WTC11 (cell line): Measurements from ENCODE around the gene RABEP2.
"Not testable (repeated sequence)": the region's sequence is repeated elsewhere in the genome, so short reads cannot be mapped to it uniquely, and the experiment has no call there.

Source experiments
- ATF2 ChIP-seq: sonication (generic); formaldehyde crosslinking; IDR thresholded peaks from 2 replicates; pipeline ENCODE4 v1.8.1; 2022; ENCODE audit warnings: low read depth, missing genetic modification reagents, borderline replicate concordance
- ATF6 ChIP-seq: sonication (generic); formaldehyde crosslinking; IDR thresholded peaks from 2 replicates; pipeline ENCODE4 v1.8.1; 2023; ENCODE audit warnings: mild to moderate bottlenecking, missing genetic modification reagents
- CBFB ChIP-seq: sonication (generic); formaldehyde crosslinking; IDR thresholded peaks from 2 replicates; pipeline ENCODE4 v1.8.1; 2022; ENCODE audit warnings: mild to moderate bottlenecking, low read depth, missing genetic modification reagents
- CTCF ChIP-seq: fragments of 200-600 bp; IDR thresholded peaks from 2 replicates; pipeline ENCODE4 v1.8.0; 2022; ENCODE audit warnings: antibody characterized with exemption
- GRHL2 ChIP-seq: fragments of 250-450 bp; sonication (Bioruptor Pico); IDR thresholded peaks from 2 replicates; pipeline ENCODE4 v1.8.0; 2022; ENCODE audit warnings: mild to moderate bottlenecking, moderate library complexity; ENCODE audit not compliant: insufficient replicate concordance, severe bottlenecking
- MAX ChIP-seq: sonication (generic); formaldehyde crosslinking; IDR thresholded peaks from 2 replicates; pipeline ENCODE4 v1.8.0; 2022; ENCODE audit warnings: mild to moderate bottlenecking, missing genetic modification reagents
- PRDM15 ChIP-seq: sonication (generic); formaldehyde crosslinking; IDR thresholded peaks from 2 replicates; pipeline ENCODE4 v1.8.0; 2022; ENCODE audit warnings: missing genetic modification reagents
- SP1 ChIP-seq: sonication (generic); formaldehyde crosslinking; conservative IDR thresholded peaks from 2 replicates; pipeline ENCODE4 v1.8.1; 2022; ENCODE audit warnings: missing genetic modification reagents
- ZNF138 ChIP-seq: sonication (generic); formaldehyde crosslinking; conservative IDR thresholded peaks from 2 replicates; pipeline ENCODE4 v1.8.1; 2022; ENCODE audit warnings: mild to moderate bottlenecking, moderate library complexity, missing genetic modification reagents
- ZNF281 ChIP-seq: sonication (generic); formaldehyde crosslinking; IDR thresholded peaks from 2 replicates; pipeline ENCODE4 v1.8.0; 2023; ENCODE audit warnings: mild to moderate bottlenecking, missing genetic modification reagents

GRCh38 chr16:28867646-28868045 lies 57.4 kb downstream of the RABEP2 start:
- TF ChIP-seq ZNF281 (CRISPR knock-in tag); ZNF138; CBFB (CRISPR knock-in tag); GRHL2; SP1; CTCF; ATF2; PRDM15; ATF6; MAX (CRISPR knock-in tag): not testable (repeated sequence)
